ENCODE data around the gene LINC01488. TPM values are rescaled to one million over a fixed set of nuclear protein-coding genes. Genes with fewer than 3 reads are reported as not detected.

The LINC01488 gene
- total RNA-seq, 4 donors from 2014 or later: not detected

- no peak for TF ChIP-seq CTCF (IDR thresholded peaks at IDR 0.05; ENCODE audit: low read depth)
Observed at GRCh38 chr11:69484427-69485259, 3.2 kb downstream of the LINC01488 start.

- no peak for TF ChIP-seq CTCF (IDR thresholded peaks at IDR 0.05; ENCODE audit: low read depth)
Observed at GRCh38 chr11:69485337-69486041, 4.0 kb downstream of the LINC01488 start.

GRCh38 chr11:69486056-69486772 is 4.8 kb downstream of the LINC01488 start:
- no peak for TF ChIP-seq CTCF (IDR thresholded peaks at IDR 0.05; ENCODE audit: low read depth)

GRCh38 chr11:69486773-69487291 is 5.4 kb downstream of the LINC01488 start:
- no peak for TF ChIP-seq CTCF (IDR thresholded peaks at IDR 0.05; ENCODE audit: low read depth)

- TF ChIP-seq CTCF (IDR thresholded peaks at IDR 0.05; ENCODE audit: low read depth): no peak
Observed at GRCh38 chr11:69487391-69487790, 5.9 kb downstream of the LINC01488 start.

GRCh38 chr11:69487849-69488542 is 6.5 kb downstream of the LINC01488 start:
- no peak for TF ChIP-seq CTCF (IDR thresholded peaks at IDR 0.05; ENCODE audit: low read depth)

Data from subcutaneous adipose tissue (tissue), 4 donors.